ENCODE data around the gene FBXL17. TPM values are rescaled to one million over a fixed set of nuclear protein-coding genes. Genes with fewer than 3 reads are reported as not detected.

The FBXL17 gene
- total RNA-seq, 1 donor from 2014 or later: 17.6 TPM

GRCh38 chr5:108264533-108264932 lies 117.4 kb downstream of the FBXL17 start:
- no peak for TF ChIP-seq CTCF (IDR thresholded peaks at IDR 0.05)

GRCh38 chr5:108263338-108263737 lies 118.6 kb downstream of the FBXL17 start:
- Mint-ChIP-seq H3K9me3 (ENCODE audit: unreplicated experiment) (no peaks in the 10 kb centered on the region), H3K36me3 (ENCODE audit: unreplicated experiment) (no peaks in the 10 kb centered on the region), H3K27ac (ENCODE audit: unreplicated experiment) (no peak overlapping the region), H3K4me3 (ENCODE audit: unreplicated experiment) (no peak overlapping the region), H3K4me1 (ENCODE audit: unreplicated experiment) (peaks cover 15% of the 10 kb centered on the region), H3K27me3 (ENCODE audit: unreplicated experiment) (no peaks in the 10 kb centered on the region)
- TF ChIP-seq CTCF (IDR thresholded peaks at IDR 0.05): no peak
- no peak for DNase-seq (ENCODE audit: extremely low spot score, unreplicated experiment)

More at GRCh38 chr5:108264533-108264932, 117.4 kb downstream of the FBXL17 start:
- H3K27ac Mint-ChIP-seq (ENCODE audit: unreplicated experiment): no peak overlapping the region
- no peak for DNase-seq (ENCODE audit: extremely low spot score, unreplicated experiment)
- H3K4me3 Mint-ChIP-seq (ENCODE audit: unreplicated experiment): no peak overlapping the region
- H3K27me3 Mint-ChIP-seq (ENCODE audit: unreplicated experiment): no peaks in the 10 kb centered on the region
- H3K9me3 Mint-ChIP-seq (ENCODE audit: unreplicated experiment): no peaks in the 10 kb centered on the region
- no peaks in the 10 kb centered on the region for H3K36me3 Mint-ChIP-seq (ENCODE audit: unreplicated experiment)
- peaks cover 7% of the 10 kb centered on the region for H3K4me1 Mint-ChIP-seq (ENCODE audit: unreplicated experiment)

- DNase-seq (ENCODE audit: extremely low spot score, unreplicated experiment): no peak
- no peaks in the 10 kb centered on the region for H3K36me3 Mint-ChIP-seq (ENCODE audit: unreplicated experiment)
- TF ChIP-seq CTCF (IDR thresholded peaks at IDR 0.05): no peak
- no peaks in the 10 kb centered on the region for H3K27me3 Mint-ChIP-seq (ENCODE audit: unreplicated experiment)
- no peaks in the 10 kb centered on the region for H3K9me3 Mint-ChIP-seq (ENCODE audit: unreplicated experiment)
- peaks cover 15% of the 10 kb centered on the region for H3K4me1 Mint-ChIP-seq (ENCODE audit: unreplicated experiment)
- H3K4me3 Mint-ChIP-seq (ENCODE audit: unreplicated experiment): no peak overlapping the region
- H3K27ac Mint-ChIP-seq (ENCODE audit: unreplicated experiment): no peak overlapping the region
Measured at GRCh38 chr5:108260858-108261170, 121.1 kb downstream of the FBXL17 start.

GRCh38 chr5:108260117-108260857 lies 121.6 kb downstream of the FBXL17 start:
- Mint-ChIP-seq H3K4me1 (ENCODE audit: unreplicated experiment) (peaks cover 15% of the 10 kb centered on the region), H3K36me3 (ENCODE audit: unreplicated experiment) (no peaks in the 10 kb centered on the region), H3K9me3 (ENCODE audit: unreplicated experiment) (no peaks in the 10 kb centered on the region), H3K4me3 (ENCODE audit: unreplicated experiment) (no peak overlapping the region), H3K27ac (ENCODE audit: unreplicated experiment) (no peak overlapping the region), H3K27me3 (ENCODE audit: unreplicated experiment) (no peaks in the 10 kb centered on the region)
- no peak for DNase-seq (ENCODE audit: extremely low spot score, unreplicated experiment)
- peak; percentile 98 for TF ChIP-seq CTCF (IDR thresholded peaks at IDR 0.05)

- no peak for TF ChIP-seq CTCF (IDR thresholded peaks at IDR 0.05)
- Mint-ChIP-seq H3K9me3 (ENCODE audit: unreplicated experiment) (no peaks in the 10 kb centered on the region), H3K27me3 (ENCODE audit: unreplicated experiment) (no peaks in the 10 kb centered on the region), H3K36me3 (ENCODE audit: unreplicated experiment) (no peaks in the 10 kb centered on the region), H3K4me1 (ENCODE audit: unreplicated experiment) (peaks cover 15% of the 10 kb centered on the region), H3K27ac (ENCODE audit: unreplicated experiment) (no peak overlapping the region), H3K4me3 (ENCODE audit: unreplicated experiment) (no peak overlapping the region)
- no peak for DNase-seq (ENCODE audit: extremely low spot score, unreplicated experiment)
Measured at GRCh38 chr5:108259306-108259705, 122.6 kb downstream of the FBXL17 start.

All from osteocyte (in vitro differentiated cells).